ENCODE measurements around the gene ANO7.

ANO7 gene

GRCh38 chr2:241179899-241180298 lies 8.6 kb upstream of the ANO7 start:
- Histone ChIP-seq H3K9me3 (no peaks in the 10 kb centered on the region), H3K27ac (no peak overlapping the region), H3K4me3 (ENCODE audit: low read depth in 1 of 2, low read length in 1 of 2) (no peak overlapping the region), H3K36me3 (peaks cover 81% of the 10 kb centered on the region), H3K4me1 (ENCODE audit: control insufficient read depth in 1 of 2, insufficient read depth in 1 of 2, low read depth in 1 of 2, low read length in 1 of 2) (no peaks in the 10 kb centered on the region), H3K27me3 (no peaks in the 10 kb centered on the region)
- TF ChIP-seq CTCF (IDR thresholded peaks at IDR 0.05): no peak

- Histone ChIP-seq H3K27me3 (no peaks in the 10 kb centered on the region), H3K4me3 (ENCODE audit: low read depth in 1 of 2, low read length in 1 of 2) (no peak overlapping the region), H3K36me3 (peaks cover 76% of the 10 kb centered on the region), H3K27ac (no peak overlapping the region), H3K9me3 (no peaks in the 10 kb centered on the region), H3K4me1 (ENCODE audit: control insufficient read depth in 1 of 2, insufficient read depth in 1 of 2, low read depth in 1 of 2, low read length in 1 of 2) (no peaks in the 10 kb centered on the region)
- TF ChIP-seq CTCF (IDR thresholded peaks at IDR 0.05): no peak
Measured at GRCh38 chr2:241180495-241180894, 8.0 kb upstream of the ANO7 start.

DNA sequence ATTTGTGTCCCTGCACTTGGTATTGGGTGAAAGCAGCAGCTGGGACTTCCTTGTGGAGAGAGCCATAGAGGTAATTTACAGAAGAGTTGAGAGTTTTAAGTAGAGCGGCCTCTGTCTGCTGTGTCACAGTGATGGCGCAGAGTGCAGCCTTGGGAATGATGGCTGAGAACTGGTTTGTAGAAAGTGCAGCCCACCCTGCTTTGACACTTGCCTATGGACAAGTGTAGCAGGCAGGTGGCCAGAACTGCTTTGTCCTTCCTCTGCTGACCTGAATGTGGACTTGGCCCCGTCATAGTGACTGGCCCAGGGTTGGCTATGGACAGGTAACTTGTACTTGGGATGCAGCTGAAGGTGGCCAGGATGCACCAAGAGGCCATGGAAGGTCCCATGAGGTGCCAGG lies 6.4 kb upstream of the ANO7 start:
- no peak overlapping the region for H3K4me3 ChIP-seq (ENCODE audit: low read depth in 1 of 2, low read length in 1 of 2)
- H3K36me3 ChIP-seq: peaks cover 61% of the 10 kb centered on the region
- H3K9me3 ChIP-seq: no peaks in the 10 kb centered on the region
- no peaks in the 10 kb centered on the region for H3K4me1 ChIP-seq (ENCODE audit: control insufficient read depth in 1 of 2, insufficient read depth in 1 of 2, low read depth in 1 of 2, low read length in 1 of 2)
- no peak overlapping the region for H3K27ac ChIP-seq
- no peaks in the 10 kb centered on the region for H3K27me3 ChIP-seq
- no peak for TF ChIP-seq CTCF (IDR thresholded peaks at IDR 0.05)

DNA sequence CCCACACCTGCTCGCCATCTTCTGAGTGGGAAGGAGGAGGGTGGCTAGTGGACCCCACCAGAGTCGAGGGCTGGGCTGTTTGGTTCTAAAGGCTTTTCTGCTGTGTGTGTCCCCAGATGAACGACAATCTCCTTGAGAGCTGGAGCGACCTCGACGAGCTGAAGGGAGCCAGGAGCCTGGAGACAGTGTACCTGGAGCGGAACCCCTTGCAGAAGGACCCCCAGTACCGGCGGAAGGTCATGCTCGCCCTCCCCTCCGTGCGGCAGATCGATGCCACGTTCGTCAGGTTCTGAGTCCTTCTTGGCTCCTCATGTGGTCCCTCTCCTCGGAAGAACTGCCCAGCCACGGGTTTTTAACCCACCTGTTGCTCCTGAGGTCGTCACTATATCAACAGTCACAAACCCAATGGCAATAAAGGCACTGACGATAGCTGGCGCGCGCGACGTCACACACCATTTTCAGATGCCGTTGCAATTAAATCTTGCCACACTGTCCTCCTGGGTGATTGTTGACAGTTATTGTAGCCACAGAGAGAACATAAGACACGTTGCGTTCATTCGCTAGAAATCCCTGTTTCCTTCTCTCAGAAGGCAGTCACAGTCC lies 5.8 kb upstream of the ANO7 start:
- no peak overlapping the region for H3K27ac ChIP-seq

GRCh38 chr2:241183221-241183620 lies 5.3 kb upstream of the ANO7 start:
- Histone ChIP-seq H3K4me3 (ENCODE audit: low read depth in 1 of 2, low read length in 1 of 2) (no peak overlapping the region), H3K4me1 (ENCODE audit: control insufficient read depth in 1 of 2, insufficient read depth in 1 of 2, low read depth in 1 of 2, low read length in 1 of 2) (no peaks in the 10 kb centered on the region), H3K9me3 (no peaks in the 10 kb centered on the region), H3K36me3 (peaks cover 53% of the 10 kb centered on the region), H3K27me3 (no peaks in the 10 kb centered on the region), H3K27ac (no peak overlapping the region)
- no peak for TF ChIP-seq CTCF (IDR thresholded peaks at IDR 0.05)

More for the DNA sequence above, 5.8 kb upstream of the ANO7 start:
- Histone ChIP-seq H3K27me3 (no peaks in the 10 kb centered on the region), H3K9me3 (no peaks in the 10 kb centered on the region), H3K36me3 (peaks cover 58% of the 10 kb centered on the region), H3K4me1 (ENCODE audit: control insufficient read depth in 1 of 2, insufficient read depth in 1 of 2, low read depth in 1 of 2, low read length in 1 of 2) (no peaks in the 10 kb centered on the region), H3K4me3 (ENCODE audit: low read depth in 1 of 2, low read length in 1 of 2) (no peak overlapping the region)
- no peak for TF ChIP-seq CTCF (IDR thresholded peaks at IDR 0.05)

DNA sequence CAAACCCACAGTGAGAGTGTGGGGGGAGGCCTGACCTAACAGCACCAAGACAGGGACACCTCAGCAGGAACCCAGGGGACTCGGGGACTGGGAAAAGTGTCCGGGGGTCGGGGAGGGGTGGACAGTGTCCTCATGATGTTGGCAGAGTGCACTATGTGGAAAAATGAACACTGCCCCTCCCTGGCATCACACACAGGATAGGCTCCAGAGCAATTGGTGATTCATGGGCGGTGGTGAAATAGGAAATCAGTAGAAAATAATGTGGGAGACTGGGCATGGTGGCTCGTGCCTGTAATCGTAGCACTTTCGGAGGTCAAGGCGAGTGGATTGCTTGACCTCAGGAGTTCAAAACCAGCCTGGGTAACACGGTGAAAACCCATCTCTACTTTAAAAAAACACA lies 3.6 kb upstream of the ANO7 start:
- H3K4me1 ChIP-seq (ENCODE audit: control insufficient read depth in 1 of 2, insufficient read depth in 1 of 2, low read depth in 1 of 2, low read length in 1 of 2): no peaks in the 10 kb centered on the region
- H3K36me3 ChIP-seq: peaks cover 39% of the 10 kb centered on the region
- H3K4me3 ChIP-seq (ENCODE audit: low read depth in 1 of 2, low read length in 1 of 2): no peak overlapping the region
- no peaks in the 10 kb centered on the region for H3K27me3 ChIP-seq
- H3K27ac ChIP-seq: no peak overlapping the region
- no peaks in the 10 kb centered on the region for H3K9me3 ChIP-seq
- TF ChIP-seq CTCF (IDR thresholded peaks at IDR 0.05): no peak
